Right lobe of liver (tissue), 4 donors: ENCODE data around the gene CTAG2.
"Not testable (repeated sequence)": the region's sequence is repeated elsewhere in the genome, so short reads cannot be mapped to it uniquely, and the experiment has no call there.

Source experiments
- CTCF ChIP-seq, 4 donors: fragments of 200-600 bp in 3 of 4; fragments of 450-650 bp in 1 of 4; IDR thresholded peaks; one replicate each; pipeline versions ENCODE4 v1.5.1 to v1.8.0; 2016 to 2022; ENCODE audit warnings: antibody characterized with exemption in 4 of 4, mild to moderate bottlenecking in 2 of 4
- POLR2A ChIP-seq: fragments of 450-650 bp; IDR thresholded peaks from one replicate; pipeline ENCODE4 v1.6.1; 2017; ENCODE audit warnings: antibody characterized with exemption, mild to moderate bottlenecking
- donor health status: DM: no; HTN: no; CAD: no.
- donor health status: DM: no; HTN: no; CAD: no.
- donor health status: DM: no; HTN: yes; CAD: no.

GRCh38 chrX:154611146-154611545 lies 42.2 kb downstream of the CTAG2 start:
- TF ChIP-seq CTCF (IDR thresholded peaks at IDR 0.05); POLR2A: not testable (repeated sequence)
